Activated T-helper 1 cell treated with anti-CD3 and anti-CD28 coated beads, Interleukin-12 subunit alpha, Interleukin-12 subunit beta, Interleukin-2, Interleukin-4 antibody, amounts not matched to agents 30 ng/mL and 10 ng/mL and 1 ng/mL, durations not matched to agents 14 hours and 24 hours and 36 hours (primary cell): ENCODE measurements around the gene HPCA. TPM values are rescaled to one million over a fixed set of nuclear protein-coding genes. Genes with fewer than 3 reads are reported as not detected.

ENCODE experiments used
- DNase-seq: peaks from one replicate; pipeline ENCODE4 v3.0.0; 2021; ENCODE audit warnings: low spot score
- H3K27ac Mint-ChIP-seq: one replicate; pipeline ENCODE4 v1.8.0; 2021; ENCODE audit warnings: mild to moderate bottlenecking, mixed read lengths
- H3K27me3 Mint-ChIP-seq: one replicate; pipeline ENCODE4 v1.8.0; 2022; ENCODE audit warnings: mild to moderate bottlenecking, moderate library complexity, mixed read lengths; ENCODE audit not compliant: insufficient read depth
- H3K36me3 Mint-ChIP-seq: one replicate; pipeline ENCODE4 v1.8.0; 2021; ENCODE audit warnings: low read depth, mixed read lengths
- H3K4me1 Mint-ChIP-seq: one replicate; pipeline ENCODE4 v1.8.0; 2021; ENCODE audit warnings: low read depth, mixed read lengths
- H3K4me3 Mint-ChIP-seq: one replicate; pipeline ENCODE4 v1.8.0; 2021; ENCODE audit warnings: mild to moderate bottlenecking, moderate library complexity, mixed read lengths
- H3K9me3 Mint-ChIP-seq: one replicate; pipeline ENCODE4 v1.8.0; 2021; ENCODE audit warnings: mixed read lengths
- intact Hi-C: fragments of 100-400 bp; cut with micrococcal nuclease; formaldehyde crosslinking; loops from one replicate; pipeline ENCODE4 v1.15.1; 2024
- total RNA-seq: library from RNA; stranded (reverse); gene quantifications from 2 replicates; pipeline ENCODE4 v1.2.3, GENCODE V29; 2022

The HPCA gene
- total RNA-seq: 0.20 TPM in 1 of 2 replicates, not detected in the other

DNA sequence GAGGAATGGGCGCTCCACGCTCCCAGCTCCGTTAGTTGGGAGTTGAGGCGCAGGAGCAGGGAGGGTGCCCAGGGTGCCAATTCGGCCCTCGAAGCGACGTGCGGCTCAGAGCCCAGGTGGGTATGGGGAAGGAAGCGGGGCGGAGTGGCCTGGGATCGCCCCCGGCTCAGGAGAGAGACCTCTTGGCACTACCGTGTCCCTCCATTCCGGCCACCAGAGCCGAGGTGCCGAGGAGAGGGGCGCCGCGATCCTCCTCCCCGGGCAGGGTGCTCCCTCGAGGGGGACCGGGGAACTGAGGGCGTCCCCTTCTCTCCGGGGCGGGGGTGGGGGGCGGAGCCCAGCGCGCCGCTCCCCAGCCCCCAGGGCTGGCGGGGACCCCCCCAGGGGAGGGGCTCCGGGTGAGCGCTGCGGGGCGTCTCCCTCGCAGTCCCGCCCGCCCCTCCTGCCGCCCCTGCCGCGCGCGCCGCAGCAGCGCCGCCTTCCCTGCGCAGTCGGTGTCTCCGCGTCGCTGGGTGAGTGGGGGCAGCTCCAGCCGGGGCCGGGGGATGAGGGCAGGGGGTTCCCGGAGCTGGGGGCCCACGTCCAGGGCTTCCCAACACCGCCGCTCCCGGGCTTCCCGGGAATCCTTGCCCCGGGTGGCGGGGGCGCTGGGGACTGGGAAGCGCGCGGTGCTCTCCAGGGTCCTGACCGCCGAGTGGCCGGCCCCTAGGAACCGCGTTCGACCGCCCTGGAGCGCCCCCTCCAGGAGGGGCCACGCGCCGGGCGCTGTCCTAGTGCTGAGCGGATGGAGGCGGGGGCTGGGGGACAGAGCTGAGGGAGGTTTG, at the start of gene HPCA:
TSS of gene HPCA (plus strand) at position 488 of the 824 bp plus-strand sequence. CDS start 2,408 bp downstream, outside the sequence.
- peaks cover 58% of the 10 kb centered on the region for H3K27me3 Mint-ChIP-seq
- H3K4me1 Mint-ChIP-seq: peaks cover 4% of the 10 kb centered on the region
- H3K27ac Mint-ChIP-seq: no peak within 1 kb of the TSS
- intact Hi-C loops: no loop called here
- peak; percentile 46 for DNase-seq
- peaks cover 1% of the 10 kb centered on the region for H3K36me3 Mint-ChIP-seq
- H3K4me3 Mint-ChIP-seq: no peak within 1 kb of the TSS
- no peaks in the 10 kb centered on the region for H3K9me3 Mint-ChIP-seq

- Mint-ChIP-seq H3K9me3 (no peaks in the 10 kb centered on the region), H3K4me3 (no peak overlapping the region), H3K4me1 (no peaks in the 10 kb centered on the region), H3K27ac (no peak overlapping the region), H3K27me3 (no peaks in the 10 kb centered on the region), H3K36me3 (peaks cover 27% of the 10 kb centered on the region)
- DNase-seq: no peak
- intact Hi-C loops: no loop called here
Measured at GRCh38 chr1:32848354-32849063, 37.8 kb upstream of the HPCA start.

GRCh38 chr1:32855861-32856617, 30.3 kb upstream of the HPCA start:
- H3K27ac Mint-ChIP-seq: no peak overlapping the region
- H3K36me3 Mint-ChIP-seq: peaks cover 41% of the 10 kb centered on the region
- no peaks in the 10 kb centered on the region for H3K9me3 Mint-ChIP-seq
- no peak for DNase-seq
- intact Hi-C loops: no loop called here
- no peaks in the 10 kb centered on the region for H3K4me1 Mint-ChIP-seq
- H3K4me3 Mint-ChIP-seq: no peak overlapping the region
- no peaks in the 10 kb centered on the region for H3K27me3 Mint-ChIP-seq

- Mint-ChIP-seq H3K27ac (no peak overlapping the region), H3K27me3 (no peaks in the 10 kb centered on the region), H3K4me3 (no peak overlapping the region), H3K36me3 (peaks cover 45% of the 10 kb centered on the region), H3K4me1 (no peaks in the 10 kb centered on the region), H3K9me3 (no peaks in the 10 kb centered on the region)
- intact Hi-C loops: no loop called here
- no peak for DNase-seq
Measured at GRCh38 chr1:32858136-32858535, 28.2 kb upstream of the HPCA start.

- Mint-ChIP-seq H3K4me1 (no peaks in the 10 kb centered on the region), H3K27me3 (no peaks in the 10 kb centered on the region), H3K4me3 (no peak overlapping the region), H3K9me3 (no peaks in the 10 kb centered on the region), H3K36me3 (peaks cover 41% of the 10 kb centered on the region), H3K27ac (no peak overlapping the region)
- intact Hi-C loops: no loop called here
- DNase-seq: no peak
Measured at GRCh38 chr1:32858791-32859190, 27.5 kb upstream of the HPCA start.

GRCh38 chr1:32859915-32860314, 26.4 kb upstream of the HPCA start:
- Mint-ChIP-seq H3K36me3 (peaks cover 44% of the 10 kb centered on the region), H3K27ac (no peak overlapping the region), H3K4me1 (no peaks in the 10 kb centered on the region), H3K9me3 (no peaks in the 10 kb centered on the region), H3K4me3 (no peak overlapping the region), H3K27me3 (no peaks in the 10 kb centered on the region)
- intact Hi-C loops: no loop called here
- DNase-seq: no peak

- intact Hi-C loops: no loop called here
- no peak for DNase-seq
- no peak overlapping the region for H3K4me3 Mint-ChIP-seq
- no peaks in the 10 kb centered on the region for H3K4me1 Mint-ChIP-seq
- no peaks in the 10 kb centered on the region for H3K9me3 Mint-ChIP-seq
- H3K27me3 Mint-ChIP-seq: no peaks in the 10 kb centered on the region
- H3K36me3 Mint-ChIP-seq: peaks cover 42% of the 10 kb centered on the region
- no peak overlapping the region for H3K27ac Mint-ChIP-seq
Measured at GRCh38 chr1:32860566-32860965, 25.7 kb upstream of the HPCA start.

DNA sequence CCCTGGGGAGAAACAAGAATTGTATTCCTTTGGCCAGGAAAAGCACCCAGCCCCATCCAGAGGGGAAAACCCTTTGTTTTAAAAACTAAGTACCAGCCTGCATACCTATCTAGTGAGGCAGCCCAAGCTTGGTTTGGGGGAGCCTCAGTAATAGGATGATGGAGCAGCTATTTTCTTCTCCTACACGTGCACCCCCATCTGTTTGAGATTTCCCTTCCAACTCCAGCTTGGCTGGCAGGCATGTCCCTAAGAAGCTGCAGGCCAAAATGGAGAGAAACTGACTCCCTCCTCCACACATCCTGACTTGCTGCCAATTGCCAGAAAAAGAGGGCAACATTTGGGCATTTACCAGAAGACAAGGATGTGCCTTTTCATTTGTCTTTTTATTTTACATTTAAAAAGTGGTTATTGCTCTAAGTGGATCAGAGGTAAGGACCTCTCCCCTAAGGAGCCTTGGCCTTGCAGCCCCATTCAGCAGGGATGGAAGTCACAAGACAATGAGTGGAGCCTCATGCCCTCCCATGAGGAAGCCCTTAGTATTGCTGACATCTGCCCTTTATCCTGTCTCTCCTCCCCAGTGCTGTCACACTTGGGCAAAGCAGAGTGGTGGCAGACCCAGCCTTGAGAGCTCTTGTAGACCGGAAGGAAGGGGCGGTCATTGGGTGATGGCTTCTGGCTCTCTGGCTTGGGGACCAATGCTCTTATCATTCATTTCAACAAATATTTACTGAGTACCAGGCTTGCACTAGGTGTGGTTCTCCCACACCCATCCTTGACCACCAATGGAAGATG, 24.2 kb upstream of the HPCA start:
- DNase-seq: no peak
- Mint-ChIP-seq H3K4me1 (no peaks in the 10 kb centered on the region), H3K4me3 (no peak overlapping the region), H3K27ac (no peak overlapping the region), H3K27me3 (no peaks in the 10 kb centered on the region), H3K36me3 (peaks cover 37% of the 10 kb centered on the region), H3K9me3 (no peaks in the 10 kb centered on the region)
- intact Hi-C loops: no loop called here

GRCh38 chr1:32863218-32863880, 22.9 kb upstream of the HPCA start:
- H3K36me3 Mint-ChIP-seq: peaks cover 28% of the 10 kb centered on the region
- H3K9me3 Mint-ChIP-seq: no peaks in the 10 kb centered on the region
- intact Hi-C loops: no loop called here
- no peaks in the 10 kb centered on the region for H3K4me1 Mint-ChIP-seq
- H3K4me3 Mint-ChIP-seq: no peak overlapping the region
- H3K27ac Mint-ChIP-seq: no peak overlapping the region
- DNase-seq: no peak
- peaks cover 2% of the 10 kb centered on the region for H3K27me3 Mint-ChIP-seq

DNA sequence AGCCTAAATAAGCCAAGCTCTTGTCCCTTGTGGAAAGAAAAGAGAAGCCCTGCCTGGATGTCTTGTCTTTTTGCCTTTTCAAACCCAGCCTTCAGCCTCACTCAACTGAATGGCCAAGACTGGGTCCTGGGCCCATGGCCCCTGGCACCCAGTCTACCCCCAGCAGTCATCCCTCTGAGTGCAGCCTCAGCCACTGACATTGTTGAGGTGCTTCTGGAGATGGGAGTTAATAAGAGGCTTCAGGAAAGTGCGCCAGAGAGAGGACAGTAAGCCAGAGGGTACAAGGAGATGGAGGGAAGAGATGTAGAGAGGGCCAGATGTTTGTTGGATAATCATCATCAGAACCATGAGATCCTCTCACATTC, 22.4 kb upstream of the HPCA start:
- H3K27ac Mint-ChIP-seq: no peak overlapping the region
- no peaks in the 10 kb centered on the region for H3K4me1 Mint-ChIP-seq

GRCh38 chr1:32864375-32865019, 21.8 kb upstream of the HPCA start:
- no peak overlapping the region for H3K4me3 Mint-ChIP-seq
- H3K27ac Mint-ChIP-seq: no peak overlapping the region
- intact Hi-C loops: no loop called here
- no peaks in the 10 kb centered on the region for H3K4me1 Mint-ChIP-seq
- no peaks in the 10 kb centered on the region for H3K9me3 Mint-ChIP-seq
- peaks cover 8% of the 10 kb centered on the region for H3K27me3 Mint-ChIP-seq
- no peak for DNase-seq
- peaks cover 32% of the 10 kb centered on the region for H3K36me3 Mint-ChIP-seq

More for the DNA sequence above, 22.4 kb upstream of the HPCA start:
- Mint-ChIP-seq H3K27me3 (peaks cover 3% of the 10 kb centered on the region), H3K9me3 (no peaks in the 10 kb centered on the region), H3K36me3 (peaks cover 31% of the 10 kb centered on the region), H3K4me3 (no peak overlapping the region)
- DNase-seq: no peak
- intact Hi-C loops: no loop called here
